Measurements from ENCODE around the gene HELZ.

The HELZ gene

GRCh38 chr17:67035131-67036083 lies 209.6 kb downstream of the HELZ start:
- Histone ChIP-seq H3K4me3 (ENCODE audit: low read length) (no peak overlapping the region), H3K9me3 (ENCODE audit: control insufficient read depth, low read length) (no peaks in the 10 kb centered on the region), H3K9ac (ENCODE audit: low read length) (no peak overlapping the region), H3K36me3 (ENCODE audit: control insufficient read depth, insufficient read depth, low read length) (no peaks in the 10 kb centered on the region), H3K27me3 (ENCODE audit: control insufficient read depth, insufficient read depth, low read length) (peaks cover 3% of the 10 kb centered on the region), H3K4me1 (ENCODE audit: control insufficient read depth, insufficient read depth, low read length) (no peaks in the 10 kb centered on the region)

GRCh38 chr17:67033613-67034012 lies 211.4 kb downstream of the HELZ start:
- no peaks in the 10 kb centered on the region for H3K9me3 ChIP-seq (ENCODE audit: control insufficient read depth, low read length)
- peaks cover 3% of the 10 kb centered on the region for H3K27me3 ChIP-seq (ENCODE audit: control insufficient read depth, insufficient read depth, low read length)
- no peak overlapping the region for H3K4me3 ChIP-seq (ENCODE audit: low read length)
- H3K9ac ChIP-seq (ENCODE audit: low read length), result no peak overlapping the region
- no peaks in the 10 kb centered on the region for H3K36me3 ChIP-seq (ENCODE audit: control insufficient read depth, insufficient read depth, low read length)
- no peaks in the 10 kb centered on the region for H3K4me1 ChIP-seq (ENCODE audit: control insufficient read depth, insufficient read depth, low read length)

DNA sequence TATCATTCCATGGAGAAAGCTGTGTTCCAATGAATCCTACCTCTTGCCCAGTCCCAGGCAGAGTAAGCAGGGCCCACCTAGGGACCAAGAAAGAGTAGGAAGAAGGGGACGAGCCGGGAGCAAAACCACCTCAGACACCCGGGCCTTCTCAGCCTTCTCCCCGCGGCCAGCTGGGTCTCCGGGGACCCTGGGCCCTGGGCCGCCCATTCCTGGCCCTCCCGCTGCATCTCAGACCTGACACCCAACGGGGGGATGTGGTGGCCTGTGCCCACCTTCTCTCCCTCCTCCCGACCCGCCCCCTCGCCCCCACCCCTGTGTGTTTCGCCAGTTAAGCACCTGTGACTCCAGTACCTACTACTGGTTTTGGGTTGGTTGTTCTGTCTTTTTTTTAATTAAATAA lies 212.0 kb downstream of the HELZ start:
- H3K27me3 ChIP-seq (ENCODE audit: control insufficient read depth, insufficient read depth, low read length), result peaks cover 3% of the 10 kb centered on the region
- no peaks in the 10 kb centered on the region for H3K36me3 ChIP-seq (ENCODE audit: control insufficient read depth, insufficient read depth, low read length)
- H3K9ac ChIP-seq (ENCODE audit: low read length), result no peak overlapping the region
- no peaks in the 10 kb centered on the region for H3K9me3 ChIP-seq (ENCODE audit: control insufficient read depth, low read length)
- H3K4me1 ChIP-seq (ENCODE audit: control insufficient read depth, insufficient read depth, low read length), result no peaks in the 10 kb centered on the region
- no peak overlapping the region for H3K4me3 ChIP-seq (ENCODE audit: low read length)

DNA sequence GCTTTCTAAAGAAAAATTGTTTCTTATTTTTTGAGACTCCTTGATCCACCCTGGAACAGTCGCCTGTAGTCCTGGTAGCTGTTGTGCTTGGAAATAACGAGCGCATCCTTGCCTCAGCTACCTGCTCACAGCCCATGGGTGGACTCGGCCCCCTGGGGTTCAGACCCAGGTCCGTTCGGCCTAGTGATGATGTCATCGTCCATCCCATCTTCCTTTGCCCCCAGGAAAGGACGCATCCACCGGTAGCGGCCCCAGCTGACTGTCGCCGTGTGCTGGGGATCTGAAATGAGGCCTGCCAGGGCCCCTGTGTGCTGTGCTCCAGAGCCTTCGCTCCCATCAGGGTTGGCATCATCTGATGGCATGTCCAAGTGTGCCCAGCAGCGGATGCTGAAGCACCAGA lies 212.6 kb downstream of the HELZ start:
- Histone ChIP-seq H3K36me3 (ENCODE audit: control insufficient read depth, insufficient read depth, low read length) (no peaks in the 10 kb centered on the region), H3K4me3 (ENCODE audit: low read length) (no peak overlapping the region), H3K9me3 (ENCODE audit: control insufficient read depth, low read length) (no peaks in the 10 kb centered on the region), H3K9ac (ENCODE audit: low read length) (no peak overlapping the region), H3K4me1 (ENCODE audit: control insufficient read depth, insufficient read depth, low read length) (peaks cover under 1% of the 10 kb centered on the region), H3K27me3 (ENCODE audit: control insufficient read depth, insufficient read depth, low read length) (peaks cover 3% of the 10 kb centered on the region)

DNA sequence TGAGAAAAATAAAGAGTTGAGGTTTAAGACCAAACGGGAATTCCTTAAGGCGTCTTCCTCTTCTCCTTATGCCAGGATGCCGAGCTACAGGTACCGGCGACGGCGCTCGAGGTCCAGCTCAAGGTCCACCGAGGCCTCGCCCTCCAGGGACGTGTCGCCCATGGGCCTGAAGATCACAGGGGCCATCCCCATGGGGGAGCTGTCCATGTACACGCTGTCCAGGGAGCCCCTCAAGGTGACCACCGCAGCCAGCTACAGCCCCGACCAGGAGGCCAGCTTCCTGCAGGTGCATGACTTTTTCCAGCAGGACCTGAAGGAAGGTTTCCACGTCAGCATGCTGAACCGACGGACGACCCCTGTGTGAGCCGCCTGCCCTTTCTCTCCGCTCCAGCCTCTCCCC lies 214.4 kb downstream of the HELZ start:
- Histone ChIP-seq H3K27me3 (ENCODE audit: control insufficient read depth, insufficient read depth, low read length) (peaks cover 3% of the 10 kb centered on the region), H3K9me3 (ENCODE audit: control insufficient read depth, low read length) (no peaks in the 10 kb centered on the region), H3K4me3 (ENCODE audit: low read length) (no peak overlapping the region), H3K36me3 (ENCODE audit: control insufficient read depth, insufficient read depth, low read length) (no peaks in the 10 kb centered on the region), H3K9ac (ENCODE audit: low read length) (no peak overlapping the region), H3K4me1 (ENCODE audit: control insufficient read depth, insufficient read depth, low read length) (peaks cover 18% of the 10 kb centered on the region)

GRCh38 chr17:67027031-67027628 lies 217.9 kb downstream of the HELZ start:
- Histone ChIP-seq H3K9ac (ENCODE audit: low read length) (no peak overlapping the region), H3K4me3 (ENCODE audit: low read length) (no peak overlapping the region), H3K4me1 (ENCODE audit: control insufficient read depth, insufficient read depth, low read length) (peaks cover 31% of the 10 kb centered on the region), H3K27me3 (ENCODE audit: control insufficient read depth, insufficient read depth, low read length) (no peaks in the 10 kb centered on the region), H3K9me3 (ENCODE audit: control insufficient read depth, low read length) (no peaks in the 10 kb centered on the region), H3K36me3 (ENCODE audit: control insufficient read depth, insufficient read depth, low read length) (no peaks in the 10 kb centered on the region)

DNA sequence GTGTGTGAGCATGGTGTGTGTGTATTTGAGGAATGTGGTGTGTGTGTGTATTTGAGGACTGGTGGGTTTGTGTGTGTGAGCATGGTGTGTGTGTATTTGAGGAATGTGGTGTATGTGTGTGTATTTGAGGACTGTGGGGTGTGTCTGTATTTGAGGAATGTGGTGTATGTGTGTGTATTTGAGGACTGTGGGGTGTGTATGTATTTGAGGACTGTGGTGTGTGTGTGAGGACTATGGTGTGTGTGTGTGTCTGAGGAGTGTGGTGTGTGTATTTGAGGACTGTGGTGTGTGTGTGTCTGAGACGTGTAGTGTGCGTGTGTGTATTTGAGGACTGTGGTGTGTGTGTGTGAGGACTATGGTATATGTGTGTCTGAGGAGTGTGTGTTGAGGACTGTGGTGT lies 218.7 kb downstream of the HELZ start:
- no peaks in the 10 kb centered on the region for H3K9me3 ChIP-seq (ENCODE audit: control insufficient read depth, low read length)
- no peak overlapping the region for H3K9ac ChIP-seq (ENCODE audit: low read length)
- peaks cover 31% of the 10 kb centered on the region for H3K4me1 ChIP-seq (ENCODE audit: control insufficient read depth, insufficient read depth, low read length)
- no peaks in the 10 kb centered on the region for H3K27me3 ChIP-seq (ENCODE audit: control insufficient read depth, insufficient read depth, low read length)
- H3K4me3 ChIP-seq (ENCODE audit: low read length), result no peak overlapping the region
- H3K36me3 ChIP-seq (ENCODE audit: control insufficient read depth, insufficient read depth, low read length), result no peaks in the 10 kb centered on the region

DNA sequence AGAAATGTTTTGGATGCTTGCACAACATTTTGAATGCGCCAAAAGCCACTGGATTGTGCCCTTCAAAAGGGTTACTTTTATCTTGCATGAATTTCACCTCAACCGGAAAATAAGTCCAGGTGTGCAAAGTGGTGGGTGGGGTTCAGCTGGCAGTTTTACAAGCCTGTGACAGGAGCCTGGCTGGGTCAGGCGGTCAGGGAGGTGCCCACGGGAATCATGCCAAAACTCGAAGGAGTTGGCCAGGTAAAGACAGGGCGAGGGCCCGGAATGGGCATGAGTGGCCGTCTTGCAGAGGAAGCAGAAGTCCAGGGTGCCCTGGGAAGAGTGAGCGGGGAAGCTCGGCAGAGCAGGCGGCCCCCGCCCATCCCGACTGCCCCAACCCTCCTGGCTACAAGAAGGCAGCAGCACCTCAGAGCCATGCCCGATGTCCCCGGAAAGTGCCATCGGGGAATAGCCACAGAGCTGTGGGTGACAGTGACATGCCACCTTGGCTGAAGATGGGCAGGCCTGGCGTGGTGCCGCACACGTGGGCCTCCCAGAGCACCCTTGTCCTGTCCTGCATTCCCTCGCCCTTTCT lies 219.7 kb downstream of the HELZ start:
- H3K9me3 ChIP-seq (ENCODE audit: control insufficient read depth, low read length), result no peaks in the 10 kb centered on the region
- no peaks in the 10 kb centered on the region for H3K27me3 ChIP-seq (ENCODE audit: control insufficient read depth, insufficient read depth, low read length)
- no peaks in the 10 kb centered on the region for H3K36me3 ChIP-seq (ENCODE audit: control insufficient read depth, insufficient read depth, low read length)
- H3K4me1 ChIP-seq (ENCODE audit: control insufficient read depth, insufficient read depth, low read length), result peaks cover 31% of the 10 kb centered on the region
- H3K4me3 ChIP-seq (ENCODE audit: low read length), result no peak overlapping the region
- H3K9ac ChIP-seq (ENCODE audit: low read length), result no peak overlapping the region

GRCh38 chr17:67024736-67025135 lies 220.3 kb downstream of the HELZ start:
- Histone ChIP-seq H3K36me3 (ENCODE audit: control insufficient read depth, insufficient read depth, low read length) (no peaks in the 10 kb centered on the region), H3K4me1 (ENCODE audit: control insufficient read depth, insufficient read depth, low read length) (peaks cover 35% of the 10 kb centered on the region), H3K9ac (ENCODE audit: low read length) (no peak overlapping the region), H3K4me3 (ENCODE audit: low read length) (no peak overlapping the region), H3K9me3 (ENCODE audit: control insufficient read depth, low read length) (no peaks in the 10 kb centered on the region), H3K27me3 (ENCODE audit: control insufficient read depth, insufficient read depth, low read length) (no peaks in the 10 kb centered on the region)

GRCh38 chr17:67022451-67022810 lies 222.6 kb downstream of the HELZ start:
- peaks cover 52% of the 10 kb centered on the region for H3K4me1 ChIP-seq (ENCODE audit: control insufficient read depth, insufficient read depth, low read length)
- H3K27me3 ChIP-seq (ENCODE audit: control insufficient read depth, insufficient read depth, low read length), result no peaks in the 10 kb centered on the region
- H3K4me3 ChIP-seq (ENCODE audit: low read length), result no peak overlapping the region
- no peaks in the 10 kb centered on the region for H3K36me3 ChIP-seq (ENCODE audit: control insufficient read depth, insufficient read depth, low read length)
- H3K9ac ChIP-seq (ENCODE audit: low read length), result no peak overlapping the region
- no peaks in the 10 kb centered on the region for H3K9me3 ChIP-seq (ENCODE audit: control insufficient read depth, low read length)

DNA sequence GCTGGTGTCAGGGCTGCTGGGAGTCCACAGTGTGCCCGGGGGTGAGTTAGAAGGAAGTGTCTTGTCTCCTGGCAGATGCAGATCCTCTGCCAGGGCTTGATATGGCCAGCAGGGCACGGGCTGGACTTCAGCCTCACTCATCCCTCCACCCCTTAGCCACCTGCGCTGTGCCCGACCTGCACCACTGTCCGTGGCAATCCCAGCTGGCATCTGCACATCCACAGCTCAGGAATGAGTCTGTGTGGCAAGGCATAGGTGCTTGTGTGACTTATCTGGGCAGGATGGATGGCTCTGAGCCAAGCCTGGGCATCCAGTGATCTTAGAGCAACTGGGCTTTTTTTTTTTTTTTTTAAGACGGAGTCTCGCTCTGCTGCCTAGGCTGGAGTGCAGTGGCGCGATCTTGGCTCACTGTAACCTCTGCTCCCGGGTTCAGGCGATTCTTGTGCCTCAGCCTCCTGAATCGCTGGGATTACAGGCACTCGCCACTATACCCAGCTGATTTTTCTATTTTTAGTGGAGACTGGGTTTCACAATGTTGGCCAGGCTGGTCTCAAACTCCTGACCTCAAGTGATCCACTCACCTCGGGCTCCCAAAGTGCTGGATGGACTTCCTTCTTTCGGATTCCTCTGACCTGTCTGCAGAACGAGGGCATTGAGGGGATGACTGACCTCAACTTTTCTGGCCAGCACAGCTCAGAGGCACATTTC lies 223.1 kb downstream of the HELZ start:
- Histone ChIP-seq H3K9me3 (ENCODE audit: control insufficient read depth, low read length) (no peaks in the 10 kb centered on the region), H3K27me3 (ENCODE audit: control insufficient read depth, insufficient read depth, low read length) (no peaks in the 10 kb centered on the region), H3K9ac (ENCODE audit: low read length) (no peak overlapping the region), H3K36me3 (ENCODE audit: control insufficient read depth, insufficient read depth, low read length) (no peaks in the 10 kb centered on the region), H3K4me1 (ENCODE audit: control insufficient read depth, insufficient read depth, low read length) (peaks cover 46% of the 10 kb centered on the region), H3K4me3 (ENCODE audit: low read length) (no peak overlapping the region)

GRCh38 chr17:67021196-67021595 lies 223.8 kb downstream of the HELZ start:
- Histone ChIP-seq H3K9me3 (ENCODE audit: control insufficient read depth, low read length) (no peaks in the 10 kb centered on the region), H3K9ac (ENCODE audit: low read length) (no peak overlapping the region), H3K36me3 (ENCODE audit: control insufficient read depth, insufficient read depth, low read length) (no peaks in the 10 kb centered on the region), H3K4me3 (ENCODE audit: low read length) (no peak overlapping the region), H3K4me1 (ENCODE audit: control insufficient read depth, insufficient read depth, low read length) (peaks cover 39% of the 10 kb centered on the region), H3K27me3 (ENCODE audit: control insufficient read depth, insufficient read depth, low read length) (no peaks in the 10 kb centered on the region)

All from mucosa of stomach (tissue), 1 donor.